ENCODE data around the gene MYL5.
"Not testable (repeated sequence)": the region's sequence is repeated elsewhere in the genome, so short reads cannot be mapped to it uniquely, and the experiment has no call there.

Gene MYL5

GRCh38 chr4:669806-670559 lies 4.4 kb upstream of the MYL5 start:
- DNase-seq (ENCODE audit: low read depth) = not testable (repeated sequence)

- DNase-seq (ENCODE audit: low read depth) = no peak
Measured at GRCh38 chr4:671769-672168, 2.6 kb upstream of the MYL5 start.

- no peak for DNase-seq (ENCODE audit: low read depth)
Measured at GRCh38 chr4:673349-674091, 822 bp upstream of the MYL5 start.

GRCh38 chr4:675036-675882 lies 917 bp downstream of the MYL5 start:
- no peak for DNase-seq (ENCODE audit: low read depth)

- no peak for DNase-seq (ENCODE audit: low read depth)
Measured at GRCh38 chr4:675980-676870, 1.9 kb downstream of the MYL5 start.

- no peak for DNase-seq (ENCODE audit: low read depth)
Measured at GRCh38 chr4:676871-677235, 2.5 kb downstream of the MYL5 start.

- no peak for DNase-seq (ENCODE audit: low read depth)
Measured at GRCh38 chr4:677431-678293, 3.3 kb downstream of the MYL5 start.

- DNase-seq (ENCODE audit: low read depth) = no peak
Measured at GRCh38 chr4:678331-679103, 4.2 kb downstream of the MYL5 start.

- DNase-seq (ENCODE audit: low read depth) = no peak
Measured at GRCh38 chr4:679104-679481, 4.8 kb downstream of the MYL5 start.

- no peak for DNase-seq (ENCODE audit: low read depth)
Measured at GRCh38 chr4:679629-680028, 5.3 kb downstream of the MYL5 start.

GRCh38 chr4:680091-680490 lies 5.7 kb downstream of the MYL5 start:
- no peak for DNase-seq (ENCODE audit: low read depth)

GRCh38 chr4:680551-680927 lies 6.2 kb downstream of the MYL5 start:
- DNase-seq (ENCODE audit: low read depth) = no peak

GRCh38 chr4:680928-681645 lies 6.7 kb downstream of the MYL5 start:
- DNase-seq (ENCODE audit: low read depth) = no peak

GRCh38 chr4:681736-682451 lies 7.6 kb downstream of the MYL5 start:
- no peak for DNase-seq (ENCODE audit: low read depth)

GRCh38 chr4:682490-683172 lies 8.3 kb downstream of the MYL5 start:
- no peak for DNase-seq (ENCODE audit: low read depth)

- no peak for DNase-seq (ENCODE audit: low read depth)
Measured at GRCh38 chr4:683247-683897, 9.0 kb downstream of the MYL5 start.

GRCh38 chr4:683982-684622 lies 9.8 kb downstream of the MYL5 start:
- peak; percentile 11 for DNase-seq (ENCODE audit: low read depth)
